Muscle of back (tissue), 11 donors: Measurements from ENCODE around the gene CENPX. TPM values are rescaled to one million over a fixed set of nuclear protein-coding genes. Genes with fewer than 3 reads are reported as not detected.

Experiments used
- DNase-seq, 3 donors: peaks; one replicate each; pipeline versions ENCODE4 v3.0.0 to v3.0.0-alpha.2; 2013
- polyA plus RNA-seq, 10 donors: library from polyadenylated mRNA; unstranded; fragments of 120-200 nt; gene quantifications; one replicate each; pipeline ENCODE4 v1.2.1, GENCODE V29; 2013; ENCODE audit not compliant: insufficient read length in 10 of 10

CENPX gene
- polyA plus RNA-seq, 10 donors, result 26.6 to 42.8 (median 31.0) TPM

- peak in 1 of 3 donors; percentile 11 for DNase-seq
Observed at GRCh38 chr17:82056729-82057621, 34.3 kb upstream of the CENPX start.

- DNase-seq, result peak in 1 of 3 donors; percentile 2
Observed at GRCh38 chr17:82055965-82056728, 33.5 kb upstream of the CENPX start.

GRCh38 chr17:82055023-82055964 lies 32.6 kb upstream of the CENPX start:
- DNase-seq, result peak in 1 of 3 donors; percentile 1

GRCh38 chr17:82054351-82055022 lies 31.8 kb upstream of the CENPX start:
- peak in 1 of 3 donors; percentile 2 for DNase-seq

GRCh38 chr17:82053556-82054263 lies 31.0 kb upstream of the CENPX start:
- peak in 1 of 3 donors; percentile 5 for DNase-seq

GRCh38 chr17:82053130-82053529 lies 30.5 kb upstream of the CENPX start:
- peak in 1 of 3 donors; percentile 0 for DNase-seq

- DNase-seq, result no peak
Observed at GRCh38 chr17:82052638-82053059, 30.0 kb upstream of the CENPX start.

GRCh38 chr17:82051776-82052637 lies 29.3 kb upstream of the CENPX start, which contains the start of the genes GPS1 and RFNG:
GPS1 (plus strand) TSS chr17:82051898; CDS start chr17:82051932, 34 bp downstream.
RFNG (minus strand) TSS chr17:82051811; CDS start chr17:82051766, 45 bp downstream.
- DNase-seq, result peak; percentile 47 to 88 (median 77)

- peak in 1 of 3 donors; percentile 54 for DNase-seq
Observed at GRCh38 chr17:82050761-82051641, 28.3 kb upstream of the CENPX start.

- peak in 1 of 3 donors; percentile 2 for DNase-seq
Observed at GRCh38 chr17:82050152-82050760, 27.6 kb upstream of the CENPX start.

GRCh38 chr17:82049521-82049971 lies 26.9 kb upstream of the CENPX start:
- no peak for DNase-seq

- DNase-seq, result no peak
Observed at GRCh38 chr17:82049106-82049505, 26.4 kb upstream of the CENPX start.

GRCh38 chr17:82048571-82048971 lies 25.9 kb upstream of the CENPX start:
- DNase-seq, result no peak

GRCh38 chr17:82047914-82048570 lies 25.4 kb upstream of the CENPX start:
- DNase-seq, result no peak

GRCh38 chr17:82047379-82047778 lies 24.7 kb upstream of the CENPX start:
- no peak for DNase-seq

- DNase-seq, result no peak
Observed at GRCh38 chr17:82046903-82047302, 24.2 kb upstream of the CENPX start.
